ENCODE results near the gene USP17L17. TPM values are rescaled to one million over a fixed set of nuclear protein-coding genes. Genes with fewer than 3 reads are reported as not detected.

Gene USP17L17
- total RNA-seq, 1 experiment from 2014 or later: not detected

Other genes with a start within 250 kb of the USP17L17 start
- not detected in 2 replicates for gene FAM90A26, start 73.5 kb upstream of the USP17L17 start, total RNA-seq (2014; rRNA removed; shearing (Covaris generic); ENCODE audit: low replicate concordance)
- not detected in 2 replicates for gene USP17L10, start 33.2 kb upstream of the USP17L17 start, total RNA-seq (2014; rRNA removed; shearing (Covaris generic); ENCODE audit: low replicate concordance)
- not detected in 2 replicates for gene USP17L11, start 28.5 kb upstream of the USP17L17 start, total RNA-seq (2014; rRNA removed; shearing (Covaris generic); ENCODE audit: low replicate concordance)
- gene USP17L12, start 23.7 kb upstream of the USP17L17 start, total RNA-seq (2014; rRNA removed; shearing (Covaris generic); ENCODE audit: low replicate concordance): not detected in 2 replicates
- gene USP17L13, start 19.0 kb upstream of the USP17L17 start, total RNA-seq (2014; rRNA removed; shearing (Covaris generic); ENCODE audit: low replicate concordance): not detected in 2 replicates
- not detected in 2 replicates for gene USP17L15, start 9.5 kb upstream of the USP17L17 start, total RNA-seq (2014; rRNA removed; shearing (Covaris generic); ENCODE audit: low replicate concordance)
- gene USP17L18, start 4.8 kb downstream of the USP17L17 start, total RNA-seq (2014; rRNA removed; shearing (Covaris generic); ENCODE audit: low replicate concordance): not detected in 2 replicates
- not detected in 2 replicates for gene USP17L19, start 9.5 kb downstream of the USP17L17 start, total RNA-seq (2014; rRNA removed; shearing (Covaris generic); ENCODE audit: low replicate concordance)
- gene USP17L20, start 14.2 kb downstream of the USP17L17 start, total RNA-seq (2014; rRNA removed; shearing (Covaris generic); ENCODE audit: low replicate concordance): not detected in 2 replicates
- gene USP17L21, start 19.0 kb downstream of the USP17L17 start, total RNA-seq (2014; rRNA removed; shearing (Covaris generic); ENCODE audit: low replicate concordance): not detected in 2 replicates
- not detected in 2 replicates for gene USP17L22, start 23.7 kb downstream of the USP17L17 start, total RNA-seq (2014; rRNA removed; shearing (Covaris generic); ENCODE audit: low replicate concordance)
- gene USP17L24, start 81.3 kb downstream of the USP17L17 start, total RNA-seq (2014; rRNA removed; shearing (Covaris generic); ENCODE audit: low replicate concordance): not detected in 2 replicates
- not detected in 2 replicates for gene USP17L25, start 86.0 kb downstream of the USP17L17 start, total RNA-seq (2014; rRNA removed; shearing (Covaris generic); ENCODE audit: low replicate concordance)
- not detected in 2 replicates for gene USP17L26, start 90.8 kb downstream of the USP17L17 start, total RNA-seq (2014; rRNA removed; shearing (Covaris generic); ENCODE audit: low replicate concordance)
- gene USP17L5, start 95.5 kb downstream of the USP17L17 start, total RNA-seq (2014; rRNA removed; shearing (Covaris generic); ENCODE audit: low replicate concordance): not detected in 2 replicates
- gene USP17L27, start 100.3 kb downstream of the USP17L17 start, total RNA-seq (2014; rRNA removed; shearing (Covaris generic); ENCODE audit: low replicate concordance): not detected in 2 replicates
- gene USP17L28, start 105.0 kb downstream of the USP17L17 start, total RNA-seq (2014; rRNA removed; shearing (Covaris generic); ENCODE audit: low replicate concordance): not detected in 2 replicates
- not detected in 2 replicates for gene USP17L29, start 109.8 kb downstream of the USP17L17 start, total RNA-seq (2014; rRNA removed; shearing (Covaris generic); ENCODE audit: low replicate concordance)
- gene USP17L30, start 119.2 kb downstream of the USP17L17 start, total RNA-seq (2014; rRNA removed; shearing (Covaris generic); ENCODE audit: low replicate concordance): not detected in 2 replicates
- gene DEFB131A, start 200.5 kb downstream of the USP17L17 start, total RNA-seq (2014; rRNA removed; shearing (Covaris generic); ENCODE audit: low replicate concordance): not detected in 2 replicates